Stimulated activated CD8-positive, alpha-beta memory T cell treated with anti-CD3 and anti-CD28 coated beads, Interleukin-7, amount 100 ng/mL, for 1 hour (primary cell): ENCODE results near the gene NLRP9.
"Not testable (repeated sequence)": the region's sequence is repeated elsewhere in the genome, so short reads cannot be mapped to it uniquely, and the experiment has no call there.

Source experiments
- DNase-seq, 2 donors: peaks; one replicate each; pipeline ENCODE4 v3.0.0-alpha.2; 2020; ENCODE audit warnings: low read depth in 2 of 2

Gene NLRP9

DNA sequence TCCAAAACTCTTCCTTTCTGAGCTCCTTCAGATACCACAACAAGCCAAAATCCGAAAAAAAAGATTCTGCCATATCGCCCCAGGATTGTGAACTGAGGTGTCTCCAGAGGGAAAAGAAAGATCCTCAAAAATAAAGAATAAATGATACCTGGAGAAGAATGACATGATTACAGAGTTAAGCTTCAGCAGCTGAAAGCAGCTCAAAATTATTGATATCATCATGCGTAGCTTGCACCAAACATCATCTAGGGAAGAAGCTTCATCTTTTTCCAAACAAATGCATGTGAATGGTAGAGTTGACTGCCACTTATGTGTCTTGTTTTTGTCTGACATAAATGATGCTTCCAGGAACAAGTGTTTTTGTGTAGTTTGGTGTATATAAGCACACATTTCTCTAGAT lies at the start of gene NLRP9:
Gene NLRP9, minus strand, starts transcription at position 101 of the 400 bp plus-strand sequence. Its CDS starts 28 bp downstream, at position 73.
- no peak for DNase-seq

DNA sequence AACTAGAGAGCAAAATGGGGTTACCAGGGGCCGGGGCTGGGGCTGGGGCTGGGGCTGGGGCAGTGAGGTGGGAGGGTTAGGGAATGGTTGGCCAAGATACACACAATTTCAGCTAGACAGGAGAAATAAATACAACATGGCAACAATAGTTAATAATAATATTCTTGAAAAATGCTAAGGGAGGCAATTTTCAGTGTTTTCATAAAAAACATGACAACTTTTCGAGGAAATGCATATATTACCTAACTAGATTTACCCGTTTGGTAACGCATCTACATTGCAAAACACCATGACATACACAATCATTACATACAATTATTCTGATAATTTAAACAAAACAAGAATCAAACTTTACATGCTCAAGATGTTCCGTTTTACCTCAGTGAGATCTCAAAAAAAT lies 42.9 kb upstream of the NLRP9 start:
- DNase-seq = no peak

DNA sequence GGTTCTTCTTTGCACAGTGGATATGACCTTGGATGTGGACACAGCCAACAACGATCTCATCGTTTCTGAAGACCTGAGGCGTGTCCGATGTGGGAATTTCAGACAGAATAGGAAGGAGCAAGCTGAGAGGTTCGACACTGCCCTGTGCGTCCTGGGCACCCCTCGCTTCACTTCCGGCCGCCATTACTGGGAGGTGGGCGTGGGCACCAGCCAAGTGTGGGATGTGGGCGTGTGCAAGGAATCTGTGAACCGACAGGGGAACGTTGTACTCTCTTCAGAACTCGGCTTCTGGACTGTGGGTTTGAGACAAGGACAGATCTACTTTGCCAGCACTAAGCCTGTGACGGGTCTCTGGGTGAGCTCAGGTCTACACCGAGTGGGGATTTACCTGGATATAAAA lies 40.1 kb upstream of the NLRP9 start:
- no peak for DNase-seq

DNA sequence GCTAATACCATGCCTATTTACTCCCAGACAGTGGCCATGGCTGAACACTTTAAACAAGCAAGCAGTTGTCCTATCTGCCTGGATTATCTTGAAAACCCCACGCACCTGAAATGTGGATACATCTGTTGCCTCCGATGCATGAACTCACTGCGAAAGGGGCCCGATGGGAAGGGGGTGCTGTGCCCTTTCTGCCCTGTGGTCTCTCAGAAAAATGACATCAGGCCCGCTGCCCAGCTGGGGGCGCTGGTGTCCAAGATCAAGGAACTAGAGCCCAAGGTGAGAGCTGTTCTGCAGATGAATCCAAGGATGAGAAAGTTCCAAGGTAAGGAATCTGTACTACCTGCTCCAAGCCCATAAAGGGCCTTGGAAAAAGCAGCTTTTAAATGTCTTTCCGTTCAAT lies 39.3 kb upstream of the NLRP9 start:
- DNase-seq = no peak

DNA sequence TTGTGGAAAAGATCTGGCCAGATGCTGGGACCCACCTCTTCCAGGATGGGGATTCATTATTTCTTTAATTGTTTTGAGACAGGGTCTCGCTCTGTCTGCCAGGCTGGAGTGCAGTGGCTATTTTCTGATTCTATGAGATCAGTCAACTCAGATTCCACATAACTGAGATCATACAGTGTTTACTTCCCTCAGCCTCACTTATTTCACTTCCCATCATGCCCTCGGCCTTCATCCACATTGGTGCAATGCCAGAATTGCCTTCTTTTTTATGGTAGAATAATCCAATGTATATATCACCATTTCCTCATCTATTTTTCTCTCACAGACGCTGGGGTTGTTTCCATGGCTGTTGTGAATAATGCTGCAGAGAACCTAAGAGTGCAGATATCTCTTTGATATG lies 31.4 kb upstream of the NLRP9 start:
- not testable (repeated sequence) for DNase-seq

DNA sequence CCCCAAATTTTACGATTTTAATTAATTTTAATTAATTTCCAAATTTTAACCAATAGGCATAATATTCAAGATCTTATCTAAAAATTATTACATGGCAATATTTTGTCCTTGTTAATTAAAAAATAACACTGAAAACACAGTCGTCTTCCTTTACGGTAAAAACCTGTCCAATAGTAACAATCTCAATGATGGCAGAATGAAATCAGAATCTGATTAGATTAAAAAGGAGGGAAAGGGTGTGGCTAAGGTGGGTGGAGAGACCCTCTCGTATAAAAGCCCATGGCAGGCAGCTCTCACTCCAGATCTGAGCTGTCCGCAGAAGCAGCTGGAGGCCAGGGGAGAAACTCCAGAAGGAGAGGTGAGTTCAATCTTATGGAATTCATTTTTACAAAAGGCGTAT lies 30.6 kb upstream of the NLRP9 start, which contains the start of gene RFPL4AL1:
Gene RFPL4AL1, plus strand, starts transcription at position 301 of the 400 bp plus-strand sequence. CDS start 2,687 bp downstream, outside the sequence.
- DNase-seq = not testable (repeated sequence)

DNA sequence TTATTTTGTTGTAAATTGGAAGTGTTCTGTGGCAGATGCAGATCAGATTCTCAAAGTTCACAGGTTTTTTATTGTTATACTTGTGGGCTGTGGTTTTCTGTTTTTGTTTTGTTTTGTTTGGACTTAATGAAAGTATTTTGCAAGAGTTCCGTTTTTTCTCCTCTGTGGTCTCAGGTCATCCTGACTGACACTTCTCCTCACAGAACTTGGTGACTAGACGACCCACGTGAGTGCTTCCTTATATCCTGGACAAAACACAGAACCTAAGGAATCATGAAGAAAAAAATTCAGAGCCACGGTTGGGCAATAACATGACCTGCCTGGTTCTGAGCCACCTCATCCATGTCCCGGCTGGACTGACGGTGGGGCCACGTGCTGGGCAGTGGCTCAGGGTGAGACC lies 28.3 kb upstream of the NLRP9 start:
- no peak for DNase-seq

DNA sequence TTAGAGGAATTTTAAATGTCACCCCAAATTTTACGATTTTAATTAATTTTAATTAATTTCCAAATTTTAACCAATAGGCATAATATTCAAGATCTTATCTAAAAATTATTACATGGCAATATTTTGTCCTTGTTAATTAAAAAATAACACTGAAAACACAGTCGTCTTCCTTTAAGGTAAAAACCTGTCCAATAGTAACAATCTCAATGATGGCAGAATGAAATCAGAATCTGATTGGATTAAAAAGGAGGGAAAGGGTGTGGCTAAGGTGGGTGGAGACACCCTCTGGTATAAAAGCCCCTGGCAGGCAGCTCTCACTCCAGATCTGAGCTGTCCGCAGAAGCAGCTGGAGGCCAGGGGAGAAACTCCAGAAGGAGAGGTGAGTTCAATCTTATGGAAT lies 20.6 kb upstream of the NLRP9 start, which contains the start of gene RFPL4A:
Gene RFPL4A, plus strand, starts transcription at position 301 of the 400 bp plus-strand sequence. CDS start 2,704 bp downstream, outside the sequence.
- not testable (repeated sequence) for DNase-seq

DNA sequence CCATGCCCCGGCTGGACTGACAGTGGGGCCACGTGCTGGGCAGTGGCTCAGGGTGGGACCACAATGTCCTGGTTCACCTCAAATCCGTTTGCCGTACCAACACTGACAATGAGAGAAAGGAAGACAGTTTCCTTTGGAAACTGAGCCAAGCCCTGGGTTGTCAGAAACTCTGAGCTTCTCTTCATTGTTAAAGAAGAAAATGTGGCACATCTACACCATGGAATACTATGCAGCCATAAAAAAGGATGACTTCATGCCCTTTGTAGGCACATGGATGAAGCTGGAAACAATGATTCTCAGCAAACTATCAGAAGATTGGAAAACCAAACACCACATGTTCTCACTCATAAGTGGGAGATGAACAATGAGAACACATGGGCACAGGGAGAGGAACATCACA lies 18.6 kb upstream of the NLRP9 start:
- not testable (repeated sequence) for DNase-seq

DNA sequence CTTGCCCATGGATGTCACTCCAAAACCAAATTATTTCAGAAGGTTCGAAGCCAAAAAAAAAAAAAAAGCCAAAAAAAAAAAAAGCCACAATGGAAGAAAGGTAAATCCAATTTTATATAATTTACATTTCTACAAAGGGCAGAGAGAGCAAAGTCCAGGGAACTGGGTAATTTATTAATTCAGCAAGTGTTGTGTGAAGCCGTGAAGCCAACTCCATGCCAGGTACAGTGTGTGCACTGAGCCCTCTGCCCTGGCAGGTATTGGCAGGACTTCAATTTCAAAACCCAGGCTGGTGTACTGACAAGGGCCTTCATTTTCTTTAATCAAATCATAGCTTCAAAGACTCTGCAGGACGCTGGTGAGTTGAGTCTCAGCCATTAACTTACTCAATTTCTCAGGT lies 15.2 kb upstream of the NLRP9 start:
- no peak for DNase-seq

DNA sequence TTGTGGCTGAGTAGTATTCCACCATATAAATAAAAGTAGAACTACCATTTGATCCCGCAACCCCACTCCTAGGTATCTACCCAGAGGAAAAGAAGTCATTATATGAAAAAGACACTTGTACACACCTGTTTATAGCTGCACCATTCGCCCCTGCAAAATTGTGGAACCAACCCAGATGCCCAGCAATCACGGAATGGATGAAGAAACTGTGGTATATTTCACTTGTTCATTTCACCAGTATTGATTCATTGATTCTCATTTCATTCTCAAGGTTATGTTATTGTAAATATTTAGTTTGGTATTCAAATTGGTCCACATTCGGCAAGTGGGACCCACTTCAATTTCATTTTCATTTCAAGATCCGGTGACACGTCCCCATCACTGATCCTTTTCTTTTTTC lies 12.5 kb upstream of the NLRP9 start:
- DNase-seq = no peak

DNA sequence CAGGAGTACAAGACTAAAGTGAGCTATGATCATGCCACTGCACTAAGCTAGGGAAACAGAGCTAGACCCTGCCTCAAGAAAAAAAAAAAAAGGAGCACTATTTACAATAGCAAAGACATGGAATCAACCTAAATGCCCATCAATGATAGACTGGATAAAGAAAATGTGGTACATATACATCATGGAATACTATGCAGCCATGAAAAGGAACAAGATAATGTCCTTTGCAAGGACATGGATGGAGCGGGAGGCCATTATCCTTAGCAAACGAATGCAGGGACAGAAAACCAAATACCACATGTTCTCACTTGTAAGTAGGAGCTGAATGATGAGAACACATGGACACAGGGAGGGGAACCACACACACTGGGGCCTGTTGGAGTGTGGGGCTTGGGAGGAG lies 7.8 kb downstream of the NLRP9 start:
- not testable (repeated sequence) for DNase-seq

DNA sequence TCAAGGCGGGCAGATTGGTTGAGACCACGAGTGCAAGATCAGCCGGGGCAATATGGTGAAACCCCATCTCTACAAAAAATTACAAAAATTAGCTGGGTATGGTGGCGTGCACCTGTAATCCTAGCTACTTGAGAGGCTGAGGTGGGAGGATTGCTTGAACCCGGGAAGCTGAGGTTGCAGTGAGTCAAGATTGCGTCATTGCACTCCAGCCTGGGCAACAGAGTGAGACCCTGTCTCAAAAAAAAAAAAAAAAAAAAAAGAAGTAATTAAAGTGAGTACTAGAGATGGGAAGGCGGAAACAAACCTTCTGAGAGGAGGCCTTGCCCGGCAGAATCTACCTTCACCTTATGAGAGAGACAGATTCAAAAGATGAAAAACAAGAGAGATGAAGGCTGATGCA lies 14.7 kb downstream of the NLRP9 start:
- DNase-seq = no peak

DNA sequence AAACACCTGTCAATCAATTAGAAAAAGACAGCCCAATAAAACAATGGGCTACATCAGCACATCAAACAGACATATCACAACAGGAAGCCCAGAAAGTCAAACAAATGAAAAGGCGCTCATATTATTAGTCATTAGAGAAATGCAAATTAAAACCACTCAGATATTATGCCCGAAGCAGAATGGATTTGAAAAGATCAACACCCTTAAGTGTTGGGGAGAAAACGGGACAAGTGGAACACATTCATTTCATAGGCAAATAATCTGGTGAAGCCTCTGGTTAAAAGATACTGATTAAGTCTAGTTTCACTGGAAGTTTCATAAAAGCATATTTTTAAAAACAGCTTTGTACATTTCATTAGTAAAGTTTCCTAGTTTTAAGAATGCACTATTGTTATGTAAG lies 17.4 kb downstream of the NLRP9 start:
- no peak for DNase-seq

DNA sequence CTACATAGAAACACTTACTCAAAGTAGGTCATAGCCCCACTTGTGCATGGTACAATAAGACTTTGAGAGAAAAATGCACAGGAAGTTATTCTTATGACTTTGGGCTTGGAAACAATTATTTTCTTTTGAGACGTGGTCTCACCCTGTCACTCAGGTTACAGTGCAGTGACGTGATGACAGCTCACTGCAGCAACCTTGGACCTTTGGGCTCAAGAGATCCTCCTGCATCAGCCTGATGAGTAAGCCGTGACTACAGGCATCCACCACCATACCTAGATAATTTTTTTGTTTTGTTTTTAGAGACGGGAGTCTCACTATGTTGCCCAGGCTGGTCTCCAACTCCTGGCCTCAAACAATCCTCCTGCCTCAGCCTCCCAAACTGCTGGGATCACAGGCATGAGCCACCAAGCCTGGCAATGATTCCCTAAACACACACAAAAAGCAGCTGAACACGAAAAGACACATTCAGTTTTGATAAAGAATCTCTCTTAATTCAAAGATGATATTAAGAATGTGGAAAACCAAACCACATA lies 17.9 kb downstream of the NLRP9 start:
- no peak for DNase-seq

DNA sequence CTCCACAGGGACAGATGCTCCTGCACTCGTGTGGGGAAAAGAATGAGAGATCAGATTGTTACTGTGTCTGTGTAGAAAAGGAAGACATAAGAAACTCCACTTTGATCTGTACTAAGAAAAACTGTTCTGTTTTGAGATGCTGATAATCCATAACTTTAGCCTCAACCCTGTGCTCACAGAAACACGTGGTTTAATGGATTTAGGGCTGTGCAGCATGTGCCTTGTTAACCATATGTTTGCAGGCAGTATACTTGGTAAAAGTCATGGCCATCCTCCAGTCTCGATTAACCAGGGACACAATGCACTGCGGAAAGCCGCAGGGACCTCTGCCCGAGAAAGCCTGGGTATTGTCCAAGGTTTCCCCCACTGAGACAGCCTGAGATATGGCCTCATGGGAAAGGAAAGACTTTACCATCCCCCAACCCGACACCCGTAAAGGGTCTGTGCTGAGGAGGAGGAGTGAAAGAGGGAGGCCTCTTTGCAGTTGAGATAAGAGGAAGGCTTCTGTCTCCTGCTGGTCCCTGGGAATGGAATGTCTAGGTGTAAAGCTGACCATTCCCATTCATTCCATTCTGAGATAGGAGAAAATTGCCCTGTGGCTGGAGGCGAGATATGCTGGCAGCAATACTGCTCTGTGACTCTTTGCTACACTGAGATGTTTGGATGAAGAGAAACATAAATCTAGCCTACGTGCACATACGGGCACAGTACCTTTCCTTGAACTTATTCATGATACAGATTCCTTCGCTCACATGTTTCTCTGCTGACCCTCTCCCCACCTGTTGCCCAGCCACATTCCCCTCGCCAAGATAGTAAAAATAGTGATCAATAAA lies 20.1 kb downstream of the NLRP9 start:
- DNase-seq = not testable (repeated sequence)

DNA sequence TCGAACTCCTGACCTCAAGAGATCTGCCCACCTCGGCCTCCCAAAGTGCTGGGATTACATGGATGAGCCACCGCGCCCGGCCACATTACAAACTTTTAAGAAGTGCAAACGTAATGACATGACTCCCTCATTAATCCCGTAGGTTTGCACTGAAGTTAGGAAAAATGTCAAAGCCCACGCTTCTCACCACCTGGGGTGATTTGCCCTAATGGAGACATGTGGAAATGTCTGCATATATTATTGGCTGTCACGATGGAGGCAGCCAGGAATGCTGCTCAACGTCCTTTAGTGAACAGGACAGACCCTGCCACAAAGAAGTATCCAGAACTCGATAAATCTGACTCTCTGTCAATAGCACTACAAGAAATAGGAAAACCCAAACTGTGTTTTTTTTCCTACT lies 21.0 kb downstream of the NLRP9 start:
- DNase-seq = no peak

DNA sequence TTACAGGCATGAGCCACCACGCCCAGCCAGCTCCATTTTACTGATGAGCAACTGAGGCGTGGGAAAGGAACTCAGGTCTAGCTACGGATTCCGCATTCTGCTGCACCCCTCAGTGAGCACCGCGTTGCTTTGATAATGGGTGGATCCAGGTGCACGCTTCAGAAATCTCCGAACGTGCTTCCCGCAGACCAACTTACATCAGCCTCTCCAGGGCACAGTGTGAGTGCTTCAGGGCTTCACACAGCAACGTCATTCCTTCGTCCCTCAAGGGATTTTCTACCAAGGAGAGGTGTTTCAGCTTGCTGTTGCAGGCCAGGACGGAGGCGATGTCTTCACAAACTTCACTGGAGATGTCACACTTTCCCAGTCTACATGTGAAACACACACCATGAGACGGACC lies 21.7 kb downstream of the NLRP9 start:
- DNase-seq = no peak

DNA sequence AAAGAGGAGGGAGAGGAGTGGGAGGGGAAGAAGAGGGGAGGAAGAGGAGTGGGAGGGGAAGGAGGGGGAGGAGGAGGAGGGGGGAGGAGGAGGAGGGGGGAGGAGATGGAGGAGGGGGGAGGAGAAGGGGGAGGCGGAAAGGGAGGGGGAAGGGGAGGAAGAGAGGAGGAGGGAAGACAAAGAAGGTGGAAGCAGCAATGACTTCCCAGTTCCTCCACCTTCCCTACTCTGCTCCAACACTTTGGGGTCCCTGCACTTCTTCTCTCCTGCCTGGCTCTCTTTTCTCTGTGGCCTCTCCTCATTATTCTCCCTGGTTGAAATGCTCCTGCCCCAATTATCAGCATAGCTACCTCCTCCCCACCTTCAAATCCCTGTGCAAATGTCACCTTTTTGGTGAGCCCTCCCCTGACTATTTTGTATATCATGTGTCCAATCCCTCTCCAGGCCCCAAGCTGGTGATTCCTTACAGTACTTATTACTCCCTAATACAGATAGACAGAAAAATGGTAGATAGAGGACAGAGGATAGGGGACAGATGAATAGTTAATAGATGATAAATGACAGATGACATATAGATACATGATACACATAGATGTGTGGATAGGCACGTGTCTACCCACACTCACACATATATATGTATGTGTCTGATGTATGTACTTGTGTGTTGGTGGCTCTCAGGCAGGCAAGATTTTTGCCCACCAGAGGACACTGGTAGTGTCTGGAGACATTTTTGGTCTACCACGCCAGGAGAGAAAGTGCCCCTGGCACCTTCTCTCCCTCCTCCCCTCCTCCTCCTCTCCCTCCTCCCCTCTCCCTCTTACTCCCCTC lies 25.2 kb downstream of the NLRP9 start:
- DNase-seq = no peak

DNA sequence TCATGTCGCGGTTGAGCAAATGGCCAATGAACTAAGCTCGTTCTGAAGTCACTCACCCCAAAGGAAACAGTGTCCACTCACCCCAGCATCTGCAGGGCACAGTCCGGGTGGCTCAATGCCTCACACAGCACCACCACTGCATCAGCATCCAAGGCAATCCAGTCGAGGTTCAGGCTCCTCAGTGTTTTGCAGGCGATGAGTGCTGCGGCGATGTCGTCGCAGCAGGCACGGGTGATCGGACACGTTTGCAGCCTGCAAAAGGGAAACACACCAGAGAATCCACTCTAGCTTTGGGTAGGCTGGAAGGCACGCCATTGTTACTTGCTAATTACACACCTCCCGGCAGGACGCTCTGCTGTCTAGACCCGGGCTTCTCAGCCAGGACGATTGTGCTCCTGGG lies 26.5 kb downstream of the NLRP9 start:
- DNase-seq = no peak

DNA sequence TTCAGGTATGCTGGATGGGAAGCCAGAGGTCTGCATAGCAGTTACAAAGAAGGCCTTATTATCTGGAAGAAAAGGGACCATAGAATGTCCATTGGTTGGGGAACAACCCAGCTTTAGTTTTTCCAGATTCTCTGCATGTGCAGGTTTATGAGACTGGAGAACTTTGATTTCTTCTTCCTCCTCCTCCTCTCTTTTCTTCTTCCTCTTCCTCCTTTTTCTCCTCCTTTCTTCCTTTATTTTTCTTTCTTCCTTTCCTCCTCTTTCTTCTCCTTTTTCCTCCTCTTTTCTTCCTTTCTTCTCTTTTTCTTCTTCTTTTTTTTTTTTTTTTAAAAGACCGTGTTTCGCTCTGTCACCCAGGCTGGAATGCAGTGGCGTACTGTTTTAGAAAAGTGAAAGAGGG lies 32.2 kb downstream of the NLRP9 start:
- no peak for DNase-seq

DNA sequence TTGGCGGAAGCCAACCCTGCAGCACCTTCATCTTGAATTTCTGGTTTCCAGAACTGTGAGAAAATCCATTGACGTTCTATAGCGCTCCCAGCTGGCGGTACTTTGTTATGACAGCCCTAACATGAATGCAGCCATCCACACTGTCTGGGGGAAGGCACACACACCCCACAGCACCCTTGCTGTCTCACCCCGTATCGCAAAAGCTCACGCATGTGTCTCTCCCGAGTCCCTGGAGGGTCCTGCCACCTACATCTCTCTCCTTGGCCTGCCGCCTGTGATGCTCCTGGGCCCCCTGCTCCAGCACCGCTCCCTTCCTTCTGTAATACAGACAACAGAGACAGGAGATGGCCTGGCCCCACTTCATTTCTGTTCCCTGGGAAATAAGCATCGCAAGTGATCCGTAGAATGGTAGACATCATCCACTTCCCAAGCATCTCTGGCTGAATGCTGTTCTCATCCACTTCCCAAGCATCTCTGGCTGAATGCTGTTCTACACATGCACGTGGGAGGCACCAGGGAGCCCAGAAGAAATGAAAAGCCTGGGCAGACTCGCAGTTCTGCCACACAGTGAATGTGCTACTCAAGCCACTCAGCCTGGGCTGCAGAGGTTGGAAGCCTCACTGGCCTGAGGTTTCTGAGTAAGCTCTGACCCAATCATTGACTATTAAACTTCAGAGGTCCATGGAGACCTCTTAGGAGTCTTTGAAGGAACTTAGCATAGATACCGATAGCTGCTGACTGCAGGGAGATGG lies 33.5 kb downstream of the NLRP9 start:
- DNase-seq = no peak
